DMS114 treated with DMSO at 0.1 percent for 48 hours (cell line): ENCODE results near the gene DIRAS1.

ENCODE experiments used
- DNase-seq: peaks from one replicate; lab custom pipeline; 2025; ENCODE audit not compliant: unreplicated experiment; lab: John Stamatoyannopoulos, UW

DIRAS1 gene

GRCh38 chr19:2755811-2756210 is 34.6 kb upstream of the DIRAS1 start:
- no peak for DNase-seq

DNA sequence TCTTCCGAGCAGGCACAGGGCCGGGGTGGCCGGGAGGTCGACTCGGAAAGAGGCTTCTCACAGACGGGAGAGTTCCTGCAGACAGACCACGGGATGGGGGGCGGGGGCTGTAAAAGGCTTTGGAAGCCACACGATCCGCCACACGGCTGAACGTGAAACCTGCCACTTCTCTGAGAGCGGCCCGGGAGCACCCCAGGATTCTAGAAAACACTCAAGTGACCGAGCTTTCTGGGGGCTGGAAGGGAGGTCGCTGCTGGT is 34.2 kb upstream of the DIRAS1 start:
- DNase-seq, result no peak

DNA sequence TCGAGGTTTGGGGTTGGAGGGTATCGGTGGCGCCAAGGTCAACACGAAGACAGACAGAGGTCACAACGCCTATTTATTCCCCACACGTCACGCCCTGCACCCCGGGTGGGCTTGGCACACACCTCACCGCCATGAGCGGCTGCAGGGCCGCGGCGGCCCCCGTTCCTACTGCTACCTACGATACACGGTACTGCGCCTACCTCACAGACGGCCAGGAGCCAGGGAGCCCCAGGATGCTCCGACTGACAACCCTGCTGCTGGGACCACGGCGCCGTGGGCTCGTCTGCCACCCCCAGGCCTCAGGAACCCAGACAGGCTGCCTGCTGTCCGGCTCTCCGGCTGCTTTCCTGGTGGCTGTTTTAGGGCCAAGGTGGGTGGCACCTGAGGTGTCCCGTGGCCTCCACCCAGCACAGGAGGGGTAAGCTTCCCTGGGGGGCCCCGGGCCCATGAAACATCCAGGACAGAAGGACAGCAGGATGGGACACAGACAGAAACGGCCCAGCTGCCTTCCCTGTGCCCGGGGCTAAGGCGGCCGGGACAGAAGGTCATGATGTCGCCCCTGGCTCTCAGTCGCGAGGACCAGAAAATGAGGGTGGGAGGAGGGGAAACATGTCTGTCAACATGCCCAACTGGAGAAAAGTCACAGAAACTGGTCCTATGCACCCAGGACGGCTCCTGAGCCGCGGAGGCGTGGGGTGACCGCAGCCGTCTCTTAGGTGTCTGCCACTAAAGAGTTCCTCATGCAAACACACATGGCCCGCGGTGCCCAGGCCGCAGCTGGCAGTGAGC is 33.7 kb upstream of the DIRAS1 start:
- DNase-seq, result no peak

DNA sequence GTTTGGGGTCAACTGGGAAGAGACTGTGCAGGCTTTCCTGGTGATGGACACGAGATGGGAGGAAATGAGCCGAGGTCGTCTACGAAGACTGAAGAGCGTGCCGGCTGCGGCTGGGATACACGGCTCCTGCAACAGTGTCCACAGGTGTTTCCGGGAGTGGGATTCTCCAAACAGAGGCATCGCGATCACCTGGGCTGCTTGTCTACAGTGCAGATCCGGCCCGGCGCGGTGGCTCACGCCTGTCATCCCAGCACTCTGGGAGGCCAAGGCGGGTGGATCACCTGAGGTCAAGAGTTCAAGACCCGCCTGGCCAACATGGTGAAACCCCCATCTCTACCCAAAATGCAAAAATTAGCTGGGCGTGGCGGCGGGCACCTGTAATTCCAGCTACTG is 30.3 kb upstream of the DIRAS1 start:
- DNase-seq, result no peak

DNA sequence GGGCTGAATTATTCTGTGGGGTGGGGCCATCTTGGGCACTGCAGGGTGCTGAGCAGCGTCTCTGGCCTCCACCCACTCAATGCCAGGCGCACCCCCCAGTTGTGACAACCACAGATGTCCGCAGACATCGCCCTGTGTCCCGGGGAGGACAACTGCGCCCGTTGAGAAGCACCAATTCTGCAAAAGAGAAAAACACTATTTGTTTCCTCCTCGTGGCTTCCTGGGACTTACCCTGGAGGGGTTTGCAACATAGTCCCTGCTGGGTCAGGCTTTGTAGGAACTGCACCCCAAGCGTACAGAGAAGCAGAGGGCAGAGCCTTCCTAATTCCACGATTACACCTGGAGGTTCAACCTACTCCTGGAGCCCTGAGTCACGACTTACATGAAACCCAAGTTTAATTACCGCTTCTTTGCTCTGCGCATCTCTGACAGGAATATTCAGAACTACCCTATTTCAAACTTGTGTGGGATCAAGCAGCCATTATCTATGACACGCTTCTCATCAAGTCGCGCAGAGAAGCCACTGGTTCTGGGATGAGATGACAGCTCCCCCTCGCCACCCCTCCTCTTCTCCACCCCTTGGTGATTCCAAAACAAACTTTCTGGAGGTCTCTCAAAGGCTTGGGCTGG is 29.8 kb upstream of the DIRAS1 start:
- DNase-seq, result no peak

GRCh38 chr19:2747349-2747748 is 26.2 kb upstream of the DIRAS1 start:
- DNase-seq, result no peak

DNA sequence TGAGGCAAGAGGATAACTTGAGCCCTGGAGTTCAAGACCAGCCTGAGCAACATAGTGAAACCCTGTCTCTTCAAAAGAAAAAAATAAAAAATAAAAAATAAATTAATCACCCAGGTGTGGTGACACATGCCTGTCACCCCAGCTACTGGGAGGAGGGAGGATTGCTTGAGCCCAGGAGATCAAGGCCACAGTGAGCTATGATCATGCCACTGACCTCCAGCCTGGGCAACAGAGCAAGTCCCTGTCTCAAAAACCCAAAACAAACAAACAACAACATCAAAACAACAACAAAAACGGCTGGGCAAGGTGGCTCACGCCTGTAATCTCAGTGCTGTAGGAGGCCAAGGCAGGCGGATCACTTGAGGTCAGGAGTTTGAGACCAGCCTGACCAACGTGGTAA is 22.9 kb upstream of the DIRAS1 start:
- DNase-seq, result no peak

GRCh38 chr19:2743099-2743498 is 21.9 kb upstream of the DIRAS1 start:
- DNase-seq, result no peak

- DNase-seq, result no peak
These were observed 19.1 kb upstream of the DIRAS1 start for GRCh38 chr19:2740314-2740656.

GRCh38 chr19:2739602-2740313 is 18.6 kb upstream of the DIRAS1 start, which contains the start of gene SLC39A3:
Gene SLC39A3 (minus strand): TSS chr19:2740017. CDS start chr19:2737257, 2,760 bp downstream.
- peak; percentile 81 for DNase-seq

DNA sequence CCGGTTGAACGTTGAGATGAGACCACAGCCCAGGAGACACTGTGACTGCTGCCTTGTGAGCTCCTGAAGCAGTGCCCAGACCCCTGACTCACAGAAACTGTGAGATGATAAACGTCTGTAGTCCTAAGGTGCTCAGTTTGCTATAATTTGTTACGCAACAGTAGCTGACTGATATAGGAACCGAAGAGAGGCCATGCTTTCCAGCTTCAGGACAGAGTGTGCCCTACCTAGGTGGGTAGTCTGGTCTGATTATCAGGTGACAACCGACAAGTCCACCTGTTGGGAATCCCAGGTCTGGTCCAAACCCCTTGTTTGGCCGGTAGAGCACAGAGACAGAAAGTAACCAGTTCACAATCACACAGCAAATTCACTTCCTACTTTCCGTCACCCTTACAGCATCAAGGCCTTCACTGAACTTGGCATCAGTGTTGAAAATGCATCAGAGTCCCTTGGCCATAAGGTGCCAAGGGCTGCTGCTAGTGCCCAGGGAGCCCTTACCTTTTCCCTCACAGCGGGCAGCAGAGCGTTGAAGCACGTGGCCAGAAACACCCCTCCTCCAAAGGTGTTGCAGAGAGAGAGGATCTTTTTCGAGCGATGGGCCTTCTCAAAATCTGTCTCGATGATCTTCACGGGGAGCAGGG is 15.5 kb upstream of the DIRAS1 start:
- DNase-seq, result no peak

DNA sequence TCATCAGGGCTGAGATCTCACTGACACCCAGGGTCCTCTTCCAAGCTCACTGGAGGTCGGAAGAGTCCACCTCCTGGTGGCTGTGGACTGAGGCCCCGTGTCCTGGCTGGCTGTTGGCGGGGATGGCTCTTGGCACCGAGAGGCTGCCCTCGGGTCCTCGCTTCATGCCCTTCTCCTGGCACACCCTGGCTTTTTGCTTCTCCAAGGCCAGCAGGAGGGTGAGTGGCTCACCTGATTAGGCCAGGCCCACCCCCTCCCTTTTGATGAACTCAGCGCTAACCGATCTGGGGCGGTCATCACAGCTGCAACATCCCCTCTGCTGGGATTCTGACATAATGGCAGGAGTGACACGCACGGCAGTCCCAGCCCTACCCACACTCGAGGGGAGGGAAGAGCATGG is 14.2 kb upstream of the DIRAS1 start:
- no peak for DNase-seq

DNA sequence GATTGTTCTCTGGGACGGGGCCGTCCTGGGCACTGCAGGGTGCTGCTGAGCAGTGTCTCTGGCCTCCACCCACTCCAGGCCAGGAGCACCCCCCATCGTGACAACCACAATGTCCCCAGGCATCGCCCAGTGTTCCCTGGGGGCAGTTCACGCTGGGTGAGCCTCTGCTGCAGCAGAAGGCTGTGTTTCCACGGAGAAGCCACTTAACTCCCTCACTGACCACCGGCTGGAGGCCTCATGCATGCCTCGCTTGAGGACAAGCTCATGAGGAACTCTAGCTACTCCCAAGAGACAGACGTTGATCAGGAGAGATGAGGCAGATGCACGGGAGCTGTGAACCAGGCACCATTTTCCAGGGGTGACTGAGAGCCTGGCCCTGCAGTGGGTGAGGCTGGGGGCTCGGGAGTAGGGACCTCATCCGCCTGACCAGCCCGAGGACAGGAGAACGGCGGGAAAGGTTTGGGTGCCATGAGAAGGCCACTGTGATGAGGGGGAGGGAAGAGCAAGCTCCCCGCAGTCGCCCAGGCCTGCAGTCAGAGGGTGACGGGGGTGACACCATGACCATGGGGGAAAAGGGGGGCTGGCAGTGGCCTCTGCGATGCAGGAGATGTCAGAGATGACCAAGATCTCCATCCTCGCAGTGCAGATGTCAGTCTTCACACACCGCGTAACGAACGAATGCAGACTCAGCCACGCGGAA is 13.6 kb upstream of the DIRAS1 start:
- DNase-seq, result no peak

GRCh38 chr19:2733930-2734588 is 12.9 kb upstream of the DIRAS1 start:
- no peak for DNase-seq

- no peak for DNase-seq
These were observed 11.7 kb upstream of the DIRAS1 start for GRCh38 chr19:2732883-2733282.

GRCh38 chr19:2732157-2732725 is 11.1 kb upstream of the DIRAS1 start:
- no peak for DNase-seq

DNA sequence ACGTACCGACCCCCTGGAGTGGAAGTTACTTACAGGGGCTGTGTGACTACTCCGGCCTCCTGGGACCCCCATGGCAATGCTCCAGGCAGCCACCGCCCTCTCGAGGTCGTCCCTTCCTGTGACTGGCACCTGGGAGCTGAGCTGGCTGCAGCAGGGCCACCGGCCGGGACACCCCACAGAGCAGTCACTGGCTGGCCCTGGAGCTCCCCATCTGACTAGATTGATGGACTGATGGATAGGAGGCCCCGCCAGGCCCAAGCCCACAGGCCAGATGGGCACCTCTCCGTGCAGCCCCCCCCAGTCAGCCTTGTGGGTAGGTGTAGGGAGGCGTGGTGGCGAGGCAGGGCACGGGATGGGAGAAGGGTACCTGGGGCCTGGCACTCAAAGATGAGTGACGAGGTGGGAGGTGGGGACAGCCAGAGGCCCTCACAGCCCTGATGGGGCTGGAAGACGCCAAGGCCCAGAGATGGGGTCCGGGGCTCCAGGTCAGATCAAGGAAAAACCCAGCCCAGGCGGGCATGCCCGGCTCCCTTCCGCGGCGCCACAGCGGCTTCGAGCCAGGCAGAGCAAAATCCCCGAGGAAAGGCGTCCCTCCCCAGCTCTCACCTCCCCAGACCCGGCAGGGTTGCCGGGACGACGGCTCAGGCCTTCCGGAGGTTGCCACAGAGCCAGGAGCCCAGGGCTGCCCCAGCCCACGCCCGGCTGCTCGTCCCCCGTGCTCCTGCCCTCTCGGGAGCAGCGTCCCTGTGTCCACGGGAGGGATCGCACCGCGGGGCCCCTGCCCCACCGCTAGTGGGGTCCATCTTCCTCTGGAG is 10.2 kb upstream of the DIRAS1 start:
- no peak for DNase-seq

DNA sequence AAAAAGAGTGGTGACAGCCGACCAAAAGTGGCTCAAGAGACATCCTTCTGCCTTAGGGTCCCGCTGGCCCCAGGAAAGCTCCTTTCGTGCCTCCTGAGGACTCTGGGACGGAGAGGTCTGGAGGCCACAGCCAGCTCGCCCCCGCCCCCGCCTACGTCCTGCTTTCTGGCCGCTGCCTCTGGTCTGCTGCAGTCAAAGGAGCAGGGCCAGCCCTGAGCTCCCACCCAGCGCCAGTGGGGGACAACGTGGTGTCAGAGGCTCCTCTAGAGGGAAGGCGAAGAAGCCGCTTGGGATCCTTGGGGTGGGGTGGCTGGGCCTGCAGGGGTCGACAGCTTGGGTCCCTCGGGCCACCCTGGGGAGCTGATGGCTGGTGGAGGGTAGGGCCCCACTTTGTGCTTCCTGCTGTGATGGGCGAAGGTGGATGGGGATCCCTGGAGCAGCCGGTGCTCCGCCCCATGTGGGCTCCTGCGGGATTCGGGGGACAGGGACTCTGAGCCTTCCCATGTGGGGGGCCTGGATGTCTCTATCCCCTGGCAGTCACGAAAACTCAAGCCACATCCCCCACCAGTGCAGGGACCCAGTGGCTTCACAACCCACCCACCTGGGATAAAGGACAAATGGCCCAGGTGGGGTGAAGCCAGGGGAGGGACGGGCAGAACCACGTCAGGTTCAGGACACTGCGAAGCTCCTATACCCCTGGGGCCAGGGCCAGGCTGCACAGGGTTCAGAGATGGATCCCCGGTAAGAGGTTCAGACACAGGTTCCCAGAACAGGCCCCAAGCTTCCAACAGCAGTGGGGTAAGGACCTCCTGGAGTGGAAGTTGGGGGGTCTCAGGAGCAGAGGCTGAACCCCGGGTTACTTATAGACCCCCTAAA is 9.0 kb upstream of the DIRAS1 start:
- DNase-seq, result no peak
